ENCODE measurements around the gene KISS1.

- TF ChIP-seq CTCF (IDR thresholded peaks at IDR 0.05; ENCODE audit: low read depth, low read length, poor library complexity, severe bottlenecking) (no peak), EZH2phosphoT487 (IDR thresholded peaks at IDR 0.05; ENCODE audit: borderline replicate concordance, low read length) (no peak)
Measured at GRCh38 chr1:204146309-204146708, 50.0 kb downstream of the KISS1 start.

All from DOHH2 (cell line).